Right lobe of liver (tissue), 6 donors: ENCODE data around the gene RASAL2. TPM values are rescaled to one million over a fixed set of nuclear protein-coding genes. Genes with fewer than 3 reads are reported as not detected.

Experiments
- ATAC-seq, 4 donors: fragments of 200-7000 bp; cut with Tn5 transposase; one replicate each; pipeline ENCODE4 v1.9.1; 2020; ENCODE audit warnings: mild to moderate bottlenecking in 4 of 4, moderate library complexity in 4 of 4
- DNase-seq, 3 donors: peaks; one replicate each; pipeline ENCODE4 v3.0.0-alpha.2; 2020
- H3K27ac ChIP-seq, 3 donors: fragments of 200-600 bp; one replicate each; pipeline ENCODE4 v1.8.0; 2022
- H3K27me3 ChIP-seq, 2 donors: fragments of 200-600 bp; one replicate each; pipeline ENCODE4 v1.8.0; 2022
- H3K36me3 ChIP-seq, 4 donors: fragments of 200-600 bp; sonication (generic) in 1 of 4; one replicate each; pipeline versions ENCODE4 v1.5.1 to v1.8.0; 2017 to 2022; ENCODE audit warnings: control low read depth in 1 of 4
- H3K4me1 ChIP-seq, 4 donors: fragments of 200-600 bp; sonication (generic) in 1 of 4; one replicate each; pipeline versions ENCODE4 v1.5.1 to v1.8.0; 2017 to 2022; ENCODE audit warnings: control low read depth in 1 of 4
- H3K4me3 ChIP-seq, 3 donors: fragments of 200-600 bp; one replicate each; pipeline ENCODE4 v1.8.0; 2022
- H3K9me3 ChIP-seq, 4 donors: fragments of 200-600 bp; sonication (generic) in 1 of 4; one replicate each; pipeline versions ENCODE4 v1.5.1 to v1.8.0; 2017 to 2022; ENCODE audit warnings: control low read depth in 1 of 4
- POLR2A ChIP-seq: fragments of 450-650 bp; IDR thresholded peaks from one replicate; pipeline ENCODE4 v1.6.1; 2017; ENCODE audit warnings: antibody characterized with exemption, mild to moderate bottlenecking
- WGBS: methylation state at CpG from one replicate; pipeline ENCODE4 v1.1.6; 2018; ENCODE audit warnings: low coverage, low lambda C conversion rate; ENCODE audit not compliant: insufficient coverage; ENCODE audit errors: missing lambda C conversion rate; 5-methylcytosine and 5-hydroxymethylcytosine counted together
- intact Hi-C, 2 donors: fragments of 100-400 bp; cut with DNase I; formaldehyde crosslinking; loops; one replicate each; pipeline versions ENCODE4 v1.11.2 to v1.14.1; 2022
- total RNA-seq, 6 experiments: library from RNA; depleted of rRNA in 2 of 6; stranded (reverse); fragments of >200 nt in 2 of 6; fragmentation: NEBNext Ultra II Directional in 3 of 6; extraction: Animal tissue kit (Norgen Biotek cat#: 25700) in 3 of 6; gene quantifications; one replicate each; pipeline versions ENCODE4 v1.1.0 to v1.2.4, GENCODE V29; 2016 to 2023
- TF ChIP-seq, protein P1 (sequence below), 4 donors: fragments of 200-600 bp in 3 of 4; fragments of 450-650 bp in 1 of 4; IDR thresholded peaks; one replicate each; pipeline versions ENCODE4 v1.5.1 to v1.8.0; 2016 to 2022; ENCODE audit warnings: antibody characterized with exemption in 4 of 4, mild to moderate bottlenecking in 2 of 4
- donor health status: DM: no; HTN: yes; CAD: no.
- donor health status: DM: no; HTN: no; CAD: no.
- donor health status: DM: no; HTN: no; CAD: no.
- donor health status: DM: no; HTN: yes; CAD: no.
- donor health status: DM: no; HTN: yes; CAD: no.

Gene RASAL2
- total RNA-seq, 6 experiments from 2014 or later = 3.6 to 6.0 (median 5.2) TPM

GRCh38 chr1:178411756-178412399, 318.0 kb downstream of the RASAL2 start:
- intact Hi-C loops = no loop called here
- Histone ChIP-seq H3K27me3 (no peaks in the 10 kb centered on the region), H3K9me3 (no peaks in the 10 kb centered on the region), H3K4me3 (no peak overlapping the region), H3K36me3 (no peaks in the 10 kb centered on the region), H3K27ac (no peak overlapping the region), H3K4me1 (no peaks in the 10 kb centered on the region)
- no peak for TF ChIP-seq POLR2A
- ATAC-seq (no peak), DNase-seq (no peak)
- 66% methylated on average over 4 of the region's 7 CpGs for WGBS

GRCh38 chr1:178412400-178412770, 318.5 kb downstream of the RASAL2 start:
- no peak overlapping the region for H3K27ac ChIP-seq
- no peaks in the 10 kb centered on the region for H3K36me3 ChIP-seq
- DNase-seq = no peak
- ATAC-seq = no peak
- H3K4me1 ChIP-seq = no peaks in the 10 kb centered on the region
- no peaks in the 10 kb centered on the region for H3K27me3 ChIP-seq
- intact Hi-C loops = no loop called here
- no peak for TF ChIP-seq POLR2A
- TF ChIP-seq, protein P1, sequence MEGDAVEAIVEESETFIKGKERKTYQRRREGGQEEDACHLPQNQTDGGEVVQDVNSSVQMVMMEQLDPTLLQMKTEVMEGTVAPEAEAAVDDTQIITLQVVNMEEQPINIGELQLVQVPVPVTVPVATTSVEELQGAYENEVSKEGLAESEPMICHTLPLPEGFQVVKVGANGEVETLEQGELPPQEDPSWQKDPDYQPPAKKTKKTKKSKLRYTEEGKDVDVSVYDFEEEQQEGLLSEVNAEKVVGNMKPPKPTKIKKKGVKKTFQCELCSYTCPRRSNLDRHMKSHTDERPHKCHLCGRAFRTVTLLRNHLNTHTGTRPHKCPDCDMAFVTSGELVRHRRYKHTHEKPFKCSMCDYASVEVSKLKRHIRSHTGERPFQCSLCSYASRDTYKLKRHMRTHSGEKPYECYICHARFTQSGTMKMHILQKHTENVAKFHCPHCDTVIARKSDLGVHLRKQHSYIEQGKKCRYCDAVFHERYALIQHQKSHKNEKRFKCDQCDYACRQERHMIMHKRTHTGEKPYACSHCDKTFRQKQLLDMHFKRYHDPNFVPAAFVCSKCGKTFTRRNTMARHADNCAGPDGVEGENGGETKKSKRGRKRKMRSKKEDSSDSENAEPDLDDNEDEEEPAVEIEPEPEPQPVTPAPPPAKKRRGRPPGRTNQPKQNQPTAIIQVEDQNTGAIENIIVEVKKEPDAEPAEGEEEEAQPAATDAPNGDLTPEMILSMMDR (IDR thresholded peaks at IDR 0.05) = no peak
- no peak overlapping the region for H3K4me3 ChIP-seq
- H3K9me3 ChIP-seq = no peaks in the 10 kb centered on the region
- WGBS = 60% methylated on average over 1 of the region's 1 CpG

- H3K27ac ChIP-seq = no peak overlapping the region
- no peak for TF ChIP-seq POLR2A
- TF ChIP-seq, protein P1 (IDR thresholded peaks at IDR 0.05) = no peak
- WGBS = 90% methylated on average over 2 of the region's 2 CpGs
- intact Hi-C loops = no loop called here
- H3K4me1 ChIP-seq = no peaks in the 10 kb centered on the region
- no peaks in the 10 kb centered on the region for H3K27me3 ChIP-seq
- H3K36me3 ChIP-seq = no peaks in the 10 kb centered on the region
- DNase-seq = no peak
- H3K4me3 ChIP-seq = no peak overlapping the region
- peak in 1 of 4 donors; percentile 65 for ATAC-seq
- H3K9me3 ChIP-seq = no peaks in the 10 kb centered on the region
These were observed 324.0 kb downstream of the RASAL2 start for GRCh38 chr1:178417858-178418257.

DNA sequence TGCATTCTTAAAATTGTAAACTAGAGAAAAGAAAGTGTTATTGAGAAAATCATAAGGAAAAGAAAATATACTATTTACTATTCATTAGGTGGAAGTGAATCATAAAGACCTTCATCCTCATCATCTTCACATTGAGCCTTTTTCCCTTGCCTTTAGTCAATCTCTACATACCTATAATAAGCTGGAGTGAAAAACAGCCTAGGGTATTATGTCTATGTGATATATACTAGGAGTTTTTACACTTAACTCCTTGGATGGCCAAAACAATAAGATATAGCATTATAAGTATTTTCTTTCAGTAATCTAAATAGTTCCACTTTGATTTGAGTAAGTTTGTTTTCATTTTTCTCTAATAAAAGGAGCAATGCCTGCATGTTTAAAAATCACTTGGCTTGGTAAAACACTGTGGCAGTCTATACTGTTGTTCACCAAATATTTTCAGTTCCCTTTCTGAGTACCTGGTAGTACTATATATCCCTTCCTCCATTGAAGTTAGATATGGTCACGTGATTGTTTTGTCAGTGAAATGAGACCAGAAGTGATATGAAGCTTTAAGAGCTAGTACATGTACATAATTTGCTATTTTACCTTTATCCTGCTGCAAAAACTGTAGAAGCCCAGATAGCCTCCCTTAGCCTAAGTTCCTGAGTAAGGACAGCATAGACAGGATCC, 324.5 kb downstream of the RASAL2 start:
- Histone ChIP-seq H3K36me3 (no peaks in the 10 kb centered on the region), H3K4me3 (no peak overlapping the region), H3K9me3 (no peaks in the 10 kb centered on the region), H3K27ac (no peak overlapping the region), H3K4me1 (no peaks in the 10 kb centered on the region), H3K27me3 (no peaks in the 10 kb centered on the region)
- DNase-seq = no peak
- TF ChIP-seq POLR2A = no peak
- TF ChIP-seq, protein P1 (IDR thresholded peaks at IDR 0.05) = no peak
- no peak for ATAC-seq
- 86% methylated on average over 1 of the region's 1 CpG for WGBS
- intact Hi-C loops = no loop called here

GRCh38 chr1:178434360-178434759, 340.5 kb downstream of the RASAL2 start:
- no peaks in the 10 kb centered on the region for H3K9me3 ChIP-seq
- H3K36me3 ChIP-seq = no peaks in the 10 kb centered on the region
- WGBS = 100% methylated on average over 1 of the region's 1 CpG
- no peaks in the 10 kb centered on the region for H3K4me1 ChIP-seq
- no peaks in the 10 kb centered on the region for H3K27me3 ChIP-seq
- intact Hi-C loops = no loop called here
- H3K27ac ChIP-seq = no peak overlapping the region
- no peak overlapping the region for H3K4me3 ChIP-seq
- no peak for ATAC-seq
- TF ChIP-seq POLR2A = no peak
- TF ChIP-seq, protein P1 (IDR thresholded peaks at IDR 0.05) = no peak
- DNase-seq = no peak
